Naive thymus-derived CD8-positive, alpha-beta T cell (primary cell): ENCODE measurements around the gene HMGA1. TPM values are rescaled to one million over a fixed set of nuclear protein-coding genes. Genes with fewer than 3 reads are reported as not detected.
"Not testable (repeated sequence)": the region's sequence is repeated elsewhere in the genome, so short reads cannot be mapped to it uniquely, and the experiment has no call there.

Experiments
- ATAC-seq, 2 donors: fragments of 150-1000 bp; cut with Tn5 transposase in 1 of 2; sonication (Bioruptor Pico), chemical (Tn5 transposase) in 1 of 2; 1 replicate in 1 of 2; 2 replicates in 1 of 2; pipeline ENCODE4 v1.10.0; 2021; ENCODE audit warnings: mild to moderate bottlenecking in 2 of 2, moderate library complexity in 2 of 2
- POLR2A ChIA-PET: fragments of 350-600 bp; sonication (Branson Sonifier 250); formaldehyde crosslinking; loops from one replicate; lab custom pipeline; 2021; ENCODE audit warnings: antibody characterized with exemption; lab: Charles Lee
- DNase-seq, 10 donors: peaks; one replicate each; pipeline versions ENCODE4 v3.0.0 to v3.0.0-alpha.2; 2020 to 2022
- H3K27ac Mint-ChIP-seq, 10 donors: one replicate each; pipeline ENCODE4 v1.8.0; 2020 to 2022; ENCODE audit warnings: mild to moderate bottlenecking in 10 of 10, mixed read lengths in 10 of 10, moderate library complexity in 4 of 10, inconsistent platforms in 1 of 10
- H3K27me3 Mint-ChIP-seq, 5 donors: one replicate each; pipeline ENCODE4 v1.8.0; 2021 to 2022; ENCODE audit warnings: mixed read lengths in 5 of 5
- H3K36me3 Mint-ChIP-seq, 3 donors: one replicate each; pipeline ENCODE4 v1.8.0; 2020 to 2022; ENCODE audit warnings: mixed read lengths in 3 of 3, mild to moderate bottlenecking in 2 of 3, inconsistent platforms in 1 of 3
- H3K4me1 Mint-ChIP-seq, 4 donors: one replicate each; pipeline ENCODE4 v1.8.0; 2021 to 2022; ENCODE audit warnings: mixed read lengths in 4 of 4
- H3K4me3 Mint-ChIP-seq, 10 donors: one replicate each; pipeline ENCODE4 v1.8.0; 2020 to 2022; ENCODE audit warnings: mild to moderate bottlenecking in 10 of 10, mixed read lengths in 10 of 10, moderate library complexity in 6 of 10, inconsistent platforms in 1 of 10
- H3K9me3 Mint-ChIP-seq, 9 donors: one replicate each; pipeline ENCODE4 v1.8.0; 2020 to 2022; ENCODE audit warnings: mixed read lengths in 9 of 9, mild to moderate bottlenecking in 3 of 9, inconsistent platforms in 1 of 9, moderate library complexity in 1 of 9
- polyA plus RNA-seq, 3 donors: library from polyadenylated mRNA; unstranded; fragments of 300-500 nt; fragmentation: Illumina TruSeq; gene quantifications; one replicate each; pipeline ENCODE4 v1.2.3, GENCODE V29; 2021
- total RNA-seq, 8 experiments: library from RNA in 2 of 8; stranded (reverse) in 2 of 8; gene quantifications; one replicate each; pipeline ENCODE4 v1.2.3 and lab custom pipeline; 2021 to 2026

The HMGA1 gene
- total and polyA plus RNA-seq, 5 experiments from 2014 or later = 28.0 to 80.3 (median 40.9) TPM

GRCh38 chr6:34249469-34250261, 13.0 kb downstream of the HMGA1 start:
- Mint-ChIP-seq H3K4me1 (peaks cover 10 to 47% (median 39%) of the 10 kb centered on the region in 4 donors), H3K27me3 (no peaks in the 10 kb centered on the region)
- peak; percentile 55 to 56 for ATAC-seq

GRCh38 chr6:34252395-34252794, 15.7 kb downstream of the HMGA1 start:
- H3K27me3 Mint-ChIP-seq, H3K9me3 Mint-ChIP-seq, H3K4me3 Mint-ChIP-seq, H3K27ac Mint-ChIP-seq, DNase-seq, H3K36me3 Mint-ChIP-seq, POLR2A ChIA-PET, ATAC-seq: not testable (repeated sequence)
- H3K4me1 Mint-ChIP-seq = peaks cover 6 to 28% (median 16%) of the 10 kb centered on the region in 4 donors

More at GRCh38 chr6:34249469-34250261, 13.0 kb downstream of the HMGA1 start:
- H3K27ac Mint-ChIP-seq = peak overlapping the region; percentile 87 to 98 (median 95)
- no peaks in the 10 kb centered on the region for H3K9me3 Mint-ChIP-seq
- peaks cover 0 to 13% (median 0%) of the 10 kb centered on the region in 3 donors for H3K36me3 Mint-ChIP-seq
- peak overlapping the region; percentile 87 to 97 (median 95) for H3K4me3 Mint-ChIP-seq
- no peak for DNase-seq
- POLR2A ChIA-PET = interaction anchor here (0.6 to 5.1 kb wide), 14 partner anchors 12 to 541 kb away, joined by 3 to 72 read pairs (median 6); partner anchors contain the start of genes HMGA1, NUDT3 and RPS10

GRCh38 chr6:34259529-34260069, 22.9 kb downstream of the HMGA1 start:
- Mint-ChIP-seq H3K9me3 (peaks cover 0 to 9% (median 0%) of the 10 kb centered on the region in 9 donors), H3K27me3 (no peaks in the 10 kb centered on the region), H3K4me1 (no peaks in the 10 kb centered on the region), H3K4me3 (no peak overlapping the region), H3K36me3 (peaks cover 0 to 2% (median 0%) of the 10 kb centered on the region in 3 donors), H3K27ac (no peak overlapping the region)
- POLR2A ChIA-PET = no interaction called here
- ATAC-seq (no peak), DNase-seq (no peak)

GRCh38 chr6:34260576-34261267, 24.0 kb downstream of the HMGA1 start:
- ATAC-seq (no peak), DNase-seq (no peak)
- peaks cover 0 to 9% (median 0%) of the 10 kb centered on the region in 9 donors for H3K9me3 Mint-ChIP-seq
- POLR2A ChIA-PET = no interaction called here
- H3K27me3 Mint-ChIP-seq = no peaks in the 10 kb centered on the region
- H3K27ac Mint-ChIP-seq = no peak overlapping the region
- peaks cover 0 to 2% (median 0%) of the 10 kb centered on the region in 3 donors for H3K36me3 Mint-ChIP-seq
- no peak overlapping the region for H3K4me3 Mint-ChIP-seq
- no peaks in the 10 kb centered on the region for H3K4me1 Mint-ChIP-seq

- peak overlapping the region in 1 of 10 donors; percentile 72 for H3K27ac Mint-ChIP-seq
- POLR2A ChIA-PET = interaction anchor here (0.7 kb wide), 1 partner anchor 410 kb away, joined by 3 read pairs; no protein-coding TSS in a partner anchor
- not testable (repeated sequence) for H3K4me3 Mint-ChIP-seq, H3K9me3 Mint-ChIP-seq, ATAC-seq, DNase-seq, H3K27me3 Mint-ChIP-seq, H3K36me3 Mint-ChIP-seq, H3K4me1 Mint-ChIP-seq
These were observed 26.8 kb downstream of the HMGA1 start for GRCh38 chr6:34263484-34263883.

DNA sequence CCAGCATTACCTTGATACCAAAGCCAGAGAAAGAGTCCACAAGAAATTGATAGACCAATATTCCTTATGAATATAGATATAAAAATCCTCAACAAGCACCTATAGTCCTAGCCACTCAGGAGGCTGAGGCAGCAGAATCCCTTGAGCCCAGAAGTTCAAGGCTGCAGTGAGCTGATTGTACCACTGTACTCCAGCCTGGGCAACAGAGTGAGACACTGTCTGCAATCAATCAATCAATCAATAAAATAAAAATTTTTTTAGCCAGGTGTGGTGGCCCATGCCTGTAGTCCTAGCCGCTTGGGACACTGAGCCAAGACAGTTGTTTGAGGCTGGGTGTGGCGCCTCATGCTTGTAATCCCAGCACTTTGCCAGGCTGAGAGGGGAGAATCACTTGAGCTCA, 31.1 kb downstream of the HMGA1 start:
- DNase-seq (no peak), ATAC-seq (no peak)
- peaks cover 0 to 11% (median 6%) of the 10 kb centered on the region in 4 donors for H3K4me1 Mint-ChIP-seq
- H3K4me3 Mint-ChIP-seq = no peak overlapping the region
- H3K27me3 Mint-ChIP-seq = no peaks in the 10 kb centered on the region
- H3K27ac Mint-ChIP-seq = no peak overlapping the region
- peaks cover 0 to 8% (median 0%) of the 10 kb centered on the region in 9 donors for H3K9me3 Mint-ChIP-seq
- POLR2A ChIA-PET = interaction anchor here (0.5 kb wide), 1 partner anchor 15 kb away, joined by 5 read pairs; no protein-coding TSS in a partner anchor
- H3K36me3 Mint-ChIP-seq = peaks cover 0 to 2% (median 0%) of the 10 kb centered on the region in 3 donors

DNA sequence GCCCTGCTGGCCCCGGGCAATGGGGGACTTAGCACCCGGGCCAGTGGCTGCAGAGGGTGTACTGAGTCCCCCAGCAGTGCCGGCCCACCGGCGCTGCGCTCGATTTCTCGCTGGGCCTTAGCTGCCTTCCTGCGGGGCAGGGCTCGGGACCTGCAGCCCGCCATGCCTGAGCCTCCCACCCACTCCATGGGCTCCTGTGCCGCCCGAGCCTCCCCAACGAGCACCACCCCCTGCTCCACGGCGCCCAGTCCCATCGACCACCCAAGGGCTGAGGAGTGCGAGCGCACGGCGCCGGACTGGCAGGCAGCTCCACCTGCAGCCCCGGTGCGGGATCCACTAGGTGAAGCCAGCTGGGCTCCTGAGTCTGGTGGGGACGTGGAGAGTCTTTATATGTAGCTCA, 32.5 kb downstream of the HMGA1 start:
- DNase-seq, ATAC-seq, H3K36me3 Mint-ChIP-seq, H3K4me3 Mint-ChIP-seq, H3K9me3 Mint-ChIP-seq, POLR2A ChIA-PET, H3K27me3 Mint-ChIP-seq, H3K27ac Mint-ChIP-seq: not testable (repeated sequence)
- peaks cover 2 to 14% (median 6%) of the 10 kb centered on the region in 4 donors for H3K4me1 Mint-ChIP-seq

DNA sequence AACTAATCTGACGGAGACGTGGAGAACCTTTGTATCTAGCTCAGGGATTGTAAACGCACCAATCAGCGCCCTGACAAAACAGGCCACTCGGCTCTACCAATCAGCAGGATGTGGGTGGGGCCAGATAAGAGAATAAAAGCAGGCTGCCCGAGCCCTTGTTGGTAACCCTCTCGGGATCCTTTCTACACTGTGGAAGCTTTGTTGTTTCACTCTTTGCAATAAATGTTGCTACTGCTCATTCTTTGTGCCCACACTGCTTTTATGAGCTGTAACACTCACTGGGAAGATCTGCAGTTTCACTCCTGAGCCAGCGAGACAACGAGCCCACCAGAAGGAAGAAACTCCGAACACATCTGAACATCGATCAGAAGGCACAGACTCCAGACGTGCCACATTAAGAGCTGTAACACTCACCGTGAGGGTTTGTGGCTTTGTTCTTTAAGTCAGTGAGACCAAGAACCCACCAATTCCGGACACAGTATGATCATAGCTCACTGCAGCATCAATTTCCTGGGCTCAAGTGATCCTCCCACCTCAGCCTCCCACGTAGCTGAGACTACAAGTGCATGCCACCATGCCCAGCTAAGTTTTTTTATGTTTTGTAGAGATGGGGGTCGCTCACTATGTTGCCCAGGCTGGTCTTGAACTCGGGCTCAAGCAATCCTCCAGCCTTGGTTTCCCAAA, 33.1 kb downstream of the HMGA1 start:
- H3K9me3 Mint-ChIP-seq, H3K36me3 Mint-ChIP-seq, POLR2A ChIA-PET, H3K27me3 Mint-ChIP-seq: not testable (repeated sequence)
- ATAC-seq = peak in 1 of 2 donors; percentile 57
- Mint-ChIP-seq H3K4me1 (peaks cover 2 to 14% (median 6%) of the 10 kb centered on the region in 4 donors), H3K4me3 (peak overlapping the region in 5 of 10 donors; percentile 4 to 73 (median 63)), H3K27ac (peak overlapping the region in 4 of 10 donors; percentile 88 to 94 (median 91))
- peak in 1 of 10 donors; percentile 29 for DNase-seq

- no peaks in the 10 kb centered on the region for H3K27me3 Mint-ChIP-seq
- H3K4me3 Mint-ChIP-seq = peak overlapping the region in 1 of 10 donors; percentile 36
- no peaks in the 10 kb centered on the region for H3K36me3 Mint-ChIP-seq
- no peaks in the 10 kb centered on the region for H3K9me3 Mint-ChIP-seq
- peaks cover 4 to 21% (median 11%) of the 10 kb centered on the region in 4 donors for H3K4me1 Mint-ChIP-seq
- no peak for DNase-seq
- POLR2A ChIA-PET = interaction anchor here (1.1 kb wide), 1 partner anchor 144 kb away, joined by 5 read pairs; no protein-coding TSS in a partner anchor
- no peak overlapping the region for H3K27ac Mint-ChIP-seq
- ATAC-seq = no peak
These were observed 35.6 kb downstream of the HMGA1 start for GRCh38 chr6:34272013-34272926.

GRCh38 chr6:34273242-34273805, 36.7 kb downstream of the HMGA1 start:
- H3K9me3 Mint-ChIP-seq = no peaks in the 10 kb centered on the region
- no peaks in the 10 kb centered on the region for H3K36me3 Mint-ChIP-seq
- peak overlapping the region in 1 of 10 donors; percentile 42 for H3K4me3 Mint-ChIP-seq
- no peak overlapping the region for H3K27ac Mint-ChIP-seq
- no peak for ATAC-seq
- no peaks in the 10 kb centered on the region for H3K27me3 Mint-ChIP-seq
- DNase-seq = no peak
- POLR2A ChIA-PET = interaction anchor here (1.1 kb wide), 1 partner anchor 143 kb away, joined by 5 read pairs; no protein-coding TSS in a partner anchor
- peaks cover 4 to 21% (median 12%) of the 10 kb centered on the region in 4 donors for H3K4me1 Mint-ChIP-seq

DNA sequence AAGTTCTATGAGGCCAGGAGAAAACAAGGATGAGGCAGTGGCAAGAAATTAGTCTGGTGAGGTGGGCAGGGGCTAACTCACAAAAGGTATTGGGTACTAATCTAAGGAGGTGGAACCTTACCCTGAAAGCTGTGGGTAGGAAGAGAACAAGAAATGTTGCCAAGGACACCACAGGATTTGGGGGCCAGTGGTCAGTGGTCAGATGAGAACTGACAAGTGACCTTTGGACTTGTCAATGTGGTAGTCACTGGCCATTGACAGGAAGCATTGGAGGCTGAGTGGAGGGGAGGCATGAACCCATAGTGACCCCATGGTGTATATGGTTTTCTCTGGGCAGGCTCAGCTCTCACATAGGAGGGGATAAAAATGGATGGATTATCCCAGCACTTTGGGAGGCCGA, 37.5 kb downstream of the HMGA1 start:
- DNase-seq (no peak), ATAC-seq (no peak)
- Mint-ChIP-seq H3K27ac (no peak overlapping the region), H3K4me1 (peaks cover 4 to 27% (median 15%) of the 10 kb centered on the region in 4 donors), H3K4me3 (no peak overlapping the region), H3K36me3 (no peaks in the 10 kb centered on the region), H3K27me3 (no peaks in the 10 kb centered on the region), H3K9me3 (no peaks in the 10 kb centered on the region)
- POLR2A ChIA-PET = no interaction called here
